Measurements from ENCODE around the gene NTRK2. TPM values are rescaled to one million over a fixed set of nuclear protein-coding genes. Genes with fewer than 3 reads are reported as not detected.

The NTRK2 gene
- total and polyA plus RNA-seq, 10 of the 15 experiments (the other 5 are each of a cell fraction or from before 2014, with no cell fraction given) = 0.42 to 4.6 (median 0.65) TPM

GRCh38 chr9:84822589-84823233 is 153.2 kb downstream of the NTRK2 start:
- in situ Hi-C loops (cut with MboI) = no loop called here
- peaks cover 27% of the 10 kb centered on the region for H3K4me1 ChIP-seq (ENCODE audit: control insufficient read depth, insufficient read depth, low read length)
- H3K9me3 ChIP-seq (replicated peaks; ENCODE audit: control insufficient read depth, insufficient read depth, low read length) = no peaks in the 10 kb centered on the region
- H3K27me3 ChIP-seq (replicated peaks in 1 of 2; ENCODE audit: control insufficient read depth in 2 of 2, insufficient read depth in 2 of 2, low read length in 1 of 2) = no peaks in the 10 kb centered on the region
- TF ChIP-seq SIN3A (IDR thresholded peaks at IDR 0.05; ENCODE audit: low read depth, low read length) (no peak), POLR2AphosphoS5 (IDR thresholded peaks at IDR 0.05; ENCODE audit: low read length) (no peak), ATF7 (IDR thresholded peaks at IDR 0.05; ENCODE audit: low read depth) (0 out of 2 replicates have a peak, but pooled peaks have one; percentile 18), ZNF207 (IDR thresholded peaks at IDR 0.05; ENCODE audit: borderline replicate concordance) (no peak), SPI1 (IDR thresholded peaks at IDR 0.05; ENCODE audit: borderline replicate concordance, insufficient read depth, low read depth, low read length) (peak; percentile 88), BCL11A (IDR thresholded peaks at IDR 0.05; ENCODE audit: low read depth, low read length) (0 out of 2 replicates have a peak, but pooled peaks have one; percentile 14), ZNF384 (IDR thresholded peaks at IDR 0.05; ENCODE audit: borderline replicate concordance, low read depth, low read length) (peak; percentile 77; the same call in 1 of the 2 replicates), POU2F2 (IDR thresholded peaks at IDR 0.05; ENCODE audit: borderline replicate concordance, low read depth, low read length) (no peak)
- no TSS peak for BruUV-seq (replicated peaks)
- no peaks in the 10 kb centered on the region for H3K79me2 ChIP-seq (ENCODE audit: control insufficient read depth, insufficient read depth, low read length)
- ATAC-seq (peak; percentile 96), DNase-seq (ENCODE audit: low read depth, low spot score) (peak; percentile 48), FAIRE-seq (peak; percentile 52)
- H4K20me1 ChIP-seq (ENCODE audit: control insufficient read depth, insufficient read depth) = no peaks in the 10 kb centered on the region
- H2AFZ ChIP-seq (ENCODE audit: control insufficient read depth, low read depth, low read length) = no peak overlapping the region
- no peak overlapping the region for H3K9ac ChIP-seq (ENCODE audit: control insufficient read depth, insufficient read depth, low read length)
- POLR2A ChIA-PET = no interaction called here
- CTCF ChIA-PET = interaction anchor here (0.7 to 1.4 kb wide), 3 partner anchors 41 to 425 kb away, joined by 3 to 4 read pairs (median 3); no protein-coding TSS in a partner anchor
- 44% methylated on average over 7 of the region's 7 CpGs for WGBS (ENCODE audit: insufficient coverage, insufficient replicate concordance, low lambda C conversion rate, missing lambda C conversion rate)
- RAD21 ChIA-PET (ENCODE audit: unreplicated experiment) = no interaction called here
- SMC1A ChIA-PET (ENCODE audit: uncharacterized antibody, unreplicated experiment) = interaction anchor here (0.7 to 1.8 kb wide), 3 partner anchors 18 to 27 kb away, joined by 3 to 6 read pairs (median 4); no protein-coding TSS in a partner anchor
- H3K4me2 ChIP-seq (ENCODE audit: control insufficient read depth, insufficient read depth) = peak overlapping the region; percentile 39; the same call in 1 of the 2 replicates
- no peak overlapping the region for H3K4me3 ChIP-seq
- intact Hi-C loops (cut with micrococcal nuclease; ENCODE audit: unreplicated experiment) = no loop called here
- no peak overlapping the region for H3K27ac ChIP-seq (ENCODE audit: control insufficient read depth, insufficient read depth)
- H3K36me3 ChIP-seq (ENCODE audit: control insufficient read depth in 2 of 2, insufficient read depth in 2 of 2, low read length in 1 of 2) = no peaks in the 10 kb centered on the region
